ENCODE measurements around the gene ZRANB3.

- no peak for TF ChIP-seq EZH2 (IDR thresholded peaks at IDR 0.05; ENCODE audit: low read depth)
- TF ChIP-seq, protein P1, sequence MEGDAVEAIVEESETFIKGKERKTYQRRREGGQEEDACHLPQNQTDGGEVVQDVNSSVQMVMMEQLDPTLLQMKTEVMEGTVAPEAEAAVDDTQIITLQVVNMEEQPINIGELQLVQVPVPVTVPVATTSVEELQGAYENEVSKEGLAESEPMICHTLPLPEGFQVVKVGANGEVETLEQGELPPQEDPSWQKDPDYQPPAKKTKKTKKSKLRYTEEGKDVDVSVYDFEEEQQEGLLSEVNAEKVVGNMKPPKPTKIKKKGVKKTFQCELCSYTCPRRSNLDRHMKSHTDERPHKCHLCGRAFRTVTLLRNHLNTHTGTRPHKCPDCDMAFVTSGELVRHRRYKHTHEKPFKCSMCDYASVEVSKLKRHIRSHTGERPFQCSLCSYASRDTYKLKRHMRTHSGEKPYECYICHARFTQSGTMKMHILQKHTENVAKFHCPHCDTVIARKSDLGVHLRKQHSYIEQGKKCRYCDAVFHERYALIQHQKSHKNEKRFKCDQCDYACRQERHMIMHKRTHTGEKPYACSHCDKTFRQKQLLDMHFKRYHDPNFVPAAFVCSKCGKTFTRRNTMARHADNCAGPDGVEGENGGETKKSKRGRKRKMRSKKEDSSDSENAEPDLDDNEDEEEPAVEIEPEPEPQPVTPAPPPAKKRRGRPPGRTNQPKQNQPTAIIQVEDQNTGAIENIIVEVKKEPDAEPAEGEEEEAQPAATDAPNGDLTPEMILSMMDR (conservative IDR thresholded peaks at IDR 0.05) = no peak
Observed at GRCh38 chr2:135555311-135555710, 24.3 kb upstream of the ZRANB3 start.
